Right lobe of liver (tissue), 6 donors: Measurements from ENCODE around the gene WDR20. TPM values are rescaled to one million over a fixed set of nuclear protein-coding genes. Genes with fewer than 3 reads are reported as not detected.
A peak's percentile ranks its signal among the peaks of the same experiment; 100 is the strongest.

Experiments used
- ATAC-seq, 4 donors: fragments of 200-7000 bp; cut with Tn5 transposase; one replicate each; pipeline ENCODE4 v1.9.1; 2020; ENCODE audit warnings: mild to moderate bottlenecking in 4 of 4, moderate library complexity in 4 of 4
- DNase-seq, 3 donors: peaks; one replicate each; pipeline ENCODE4 v3.0.0-alpha.2; 2020
- H3K27ac ChIP-seq, 3 donors: fragments of 200-600 bp; one replicate each; pipeline ENCODE4 v1.8.0; 2022
- H3K27me3 ChIP-seq, 2 donors: fragments of 200-600 bp; one replicate each; pipeline ENCODE4 v1.8.0; 2022
- H3K36me3 ChIP-seq, 4 donors: fragments of 200-600 bp; sonication (generic) in 1 of 4; one replicate each; pipeline versions ENCODE4 v1.5.1 to v1.8.0; 2017 to 2022; ENCODE audit warnings: control low read depth in 1 of 4
- H3K4me1 ChIP-seq, 4 donors: fragments of 200-600 bp; sonication (generic) in 1 of 4; one replicate each; pipeline versions ENCODE4 v1.5.1 to v1.8.0; 2017 to 2022; ENCODE audit warnings: control low read depth in 1 of 4
- H3K4me3 ChIP-seq, 3 donors: fragments of 200-600 bp; one replicate each; pipeline ENCODE4 v1.8.0; 2022
- H3K9me3 ChIP-seq, 4 donors: fragments of 200-600 bp; sonication (generic) in 1 of 4; one replicate each; pipeline versions ENCODE4 v1.5.1 to v1.8.0; 2017 to 2022; ENCODE audit warnings: control low read depth in 1 of 4
- CTCF ChIP-seq, 4 donors: fragments of 200-600 bp in 3 of 4; fragments of 450-650 bp in 1 of 4; IDR thresholded peaks; one replicate each; pipeline versions ENCODE4 v1.5.1 to v1.8.0; 2016 to 2022; ENCODE audit warnings: antibody characterized with exemption in 4 of 4, mild to moderate bottlenecking in 2 of 4
- POLR2A ChIP-seq: fragments of 450-650 bp; IDR thresholded peaks from one replicate; pipeline ENCODE4 v1.6.1; 2017; ENCODE audit warnings: antibody characterized with exemption, mild to moderate bottlenecking
- WGBS: methylation state at CpG from one replicate; pipeline ENCODE4 v1.1.6; 2018; ENCODE audit warnings: low coverage, low lambda C conversion rate; ENCODE audit not compliant: insufficient coverage; ENCODE audit errors: missing lambda C conversion rate; 5-methylcytosine and 5-hydroxymethylcytosine counted together
- intact Hi-C, 2 donors: fragments of 100-400 bp; cut with DNase I; formaldehyde crosslinking; loops; one replicate each; pipeline versions ENCODE4 v1.11.2 to v1.14.1; 2022
- total RNA-seq, 6 experiments: library from RNA; depleted of rRNA in 2 of 6; stranded (reverse); fragments of >200 nt in 2 of 6; fragmentation: NEBNext Ultra II Directional in 3 of 6; extraction: Animal tissue kit (Norgen Biotek cat#: 25700) in 3 of 6; gene quantifications; one replicate each; pipeline versions ENCODE4 v1.1.0 to v1.2.4, GENCODE V29; 2016 to 2023
- donor health status: DM: no; HTN: yes; CAD: no.
- donor health status: DM: no; HTN: no; CAD: no.
- donor health status: DM: no; HTN: no; CAD: no.
- donor health status: DM: no; HTN: yes; CAD: no.
- donor health status: DM: no; HTN: yes; CAD: no.

The WDR20 gene
- total RNA-seq, 6 experiments from 2014 or later, result 6.3 to 14.7 (median 12.4) TPM

DNA sequence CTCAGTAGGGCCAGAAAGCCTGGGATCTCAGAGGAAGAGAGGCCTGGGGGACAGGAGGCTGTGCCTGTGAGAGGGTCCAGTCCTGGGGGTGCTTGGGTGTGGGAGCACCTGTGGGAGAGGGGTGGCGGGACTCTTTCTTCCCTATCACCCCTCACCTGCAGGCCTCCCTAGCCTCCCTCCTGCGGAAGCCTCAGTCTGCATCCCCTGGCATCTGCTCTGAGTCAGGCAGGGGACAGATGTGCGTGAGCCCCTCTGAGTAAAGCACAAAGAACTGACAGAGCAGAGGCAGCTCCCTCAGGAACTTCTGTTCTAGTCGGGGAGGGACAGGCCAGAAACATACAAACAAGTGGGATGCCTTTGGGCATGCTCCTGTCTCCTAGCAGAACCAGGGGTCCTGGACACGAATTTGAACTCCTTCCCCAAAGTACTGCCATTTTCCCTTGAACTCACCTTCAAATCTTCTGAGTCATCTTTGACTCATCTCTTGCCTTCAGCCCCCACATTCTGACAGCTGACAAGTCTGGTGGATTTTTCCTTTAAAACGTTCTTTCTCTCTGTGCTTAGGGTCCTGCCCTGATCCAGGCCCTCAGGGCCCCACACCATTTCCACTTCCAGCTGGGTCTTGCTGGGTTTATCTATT lies 44.3 kb upstream of the WDR20 start:
- Histone ChIP-seq H3K27ac (no peak overlapping the region), H3K36me3 (no peaks in the 10 kb centered on the region), H3K9me3 (no peaks in the 10 kb centered on the region), H3K27me3 (no peaks in the 10 kb centered on the region), H3K4me3 (no peak overlapping the region), H3K4me1 (no peaks in the 10 kb centered on the region)
- intact Hi-C loops, result loop anchor here in 1 of 2 donors (5.0 to 10.0 kb wide), 2 partner anchors 48 to 391 kb away; no protein-coding TSS in a partner anchor
- 77% methylated on average over 1 of the region's 6 CpGs for WGBS
- DNase-seq, result peak in 1 of 3 donors; percentile 40
- ATAC-seq, result no peak
- no peak for TF ChIP-seq POLR2A
- TF ChIP-seq CTCF (IDR thresholded peaks at IDR 0.05), result no peak

DNA sequence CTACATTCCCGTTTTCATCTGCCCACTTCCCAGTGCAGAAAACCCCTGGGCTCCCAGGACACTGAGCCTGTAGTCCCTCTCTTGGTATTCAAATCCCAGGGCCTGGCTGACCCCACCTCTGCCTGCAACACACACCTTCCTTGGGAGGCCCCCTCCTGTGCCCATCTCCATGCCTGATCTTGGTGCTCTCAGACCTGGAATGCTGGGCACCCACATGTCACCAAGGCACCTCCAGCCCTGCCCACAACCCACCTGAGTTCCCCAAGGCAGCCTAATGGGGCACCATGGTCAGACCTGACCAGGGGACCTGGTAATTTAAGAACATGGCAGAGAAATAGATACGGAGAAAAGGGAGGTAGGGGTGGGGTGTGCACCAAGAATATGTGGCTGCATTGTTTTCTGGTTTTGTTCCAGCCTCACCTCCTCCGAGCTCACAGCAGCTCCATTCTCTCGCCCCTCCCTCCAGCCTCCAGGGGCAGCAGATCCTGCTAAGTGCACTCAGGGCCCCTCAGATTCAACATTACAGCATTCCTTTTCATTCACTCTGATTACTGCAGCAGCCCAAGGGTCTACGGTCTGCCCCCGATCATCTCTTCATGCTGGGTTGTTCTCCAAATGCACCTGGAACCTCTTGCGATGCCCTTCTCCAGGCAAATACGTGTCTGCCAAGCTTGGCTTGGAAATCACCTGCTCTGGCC lies 43.7 kb upstream of the WDR20 start:
- H3K27me3 ChIP-seq, result no peaks in the 10 kb centered on the region
- no peaks in the 10 kb centered on the region for H3K4me1 ChIP-seq
- no peaks in the 10 kb centered on the region for H3K36me3 ChIP-seq
- no peak overlapping the region for H3K4me3 ChIP-seq
- DNase-seq (no peak), ATAC-seq (peak in 1 of 4 donors; percentile 14)
- TF ChIP-seq CTCF (IDR thresholded peaks at IDR 0.05), result no peak
- no peak for TF ChIP-seq POLR2A
- no peaks in the 10 kb centered on the region for H3K9me3 ChIP-seq
- 49% methylated on average over 8 of the region's 8 CpGs for WGBS
- no peak overlapping the region for H3K27ac ChIP-seq
- intact Hi-C loops, result loop anchor here in 1 of 2 donors (5.0 to 10.0 kb wide), 2 partner anchors 49 to 391 kb away; no protein-coding TSS in a partner anchor

- Histone ChIP-seq H3K4me1 (no peaks in the 10 kb centered on the region), H3K27me3 (no peaks in the 10 kb centered on the region), H3K4me3 (no peak overlapping the region), H3K9me3 (no peaks in the 10 kb centered on the region), H3K27ac (no peak overlapping the region), H3K36me3 (no peaks in the 10 kb centered on the region)
- 24% methylated on average over 11 of the region's 12 CpGs for WGBS
- DNase-seq, result peak; percentile 83 to 84 (median 83)
- TF ChIP-seq CTCF (IDR thresholded peaks at IDR 0.05) (peak; percentile 76 to 90 (median 83)), POLR2A (no peak)
- intact Hi-C loops, result loop anchor here in 1 of 2 donors (5.0 to 10.0 kb wide), 2 partner anchors 49 to 392 kb away; no protein-coding TSS in a partner anchor
- peak; percentile 91 to 94 (median 92) for ATAC-seq
Observed at GRCh38 chr14:102096569-102097188, 43.0 kb upstream of the WDR20 start.

DNA sequence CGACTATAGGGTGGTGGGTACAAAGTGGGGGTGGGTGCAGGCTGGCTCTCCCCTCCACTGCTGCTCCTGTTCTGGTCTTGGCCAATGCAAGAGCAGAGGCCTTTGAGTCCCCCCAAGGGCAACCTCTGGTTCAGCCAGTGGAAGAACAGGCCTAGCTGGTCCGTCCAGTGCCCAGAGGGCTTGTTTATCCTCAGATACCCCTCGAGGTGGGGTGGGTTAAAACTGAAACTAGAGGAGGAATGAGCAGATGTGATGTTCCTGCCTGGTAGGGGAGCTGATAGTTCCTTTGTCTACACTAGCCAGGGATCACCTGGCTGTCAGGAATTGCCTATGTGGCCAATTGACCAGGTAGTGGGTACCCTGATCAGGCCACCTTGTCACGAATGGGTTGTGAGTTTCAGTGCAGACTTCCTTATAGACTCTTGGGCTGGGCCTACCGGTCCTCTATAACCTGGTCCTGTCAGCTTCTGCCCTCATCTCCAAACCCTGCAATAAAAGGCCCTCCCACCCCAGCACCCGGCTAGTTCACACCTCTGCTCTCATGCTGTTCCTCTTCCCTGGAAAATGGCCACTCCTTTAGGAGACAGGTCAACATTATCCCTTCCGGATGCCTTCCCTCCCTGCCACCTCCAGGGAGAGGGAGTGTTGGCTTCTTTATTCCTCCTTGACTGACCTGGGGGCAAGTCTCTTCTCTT lies 42.1 kb upstream of the WDR20 start:
- Histone ChIP-seq H3K4me3 (no peak overlapping the region), H3K9me3 (no peaks in the 10 kb centered on the region), H3K27me3 (no peaks in the 10 kb centered on the region), H3K36me3 (no peaks in the 10 kb centered on the region), H3K27ac (no peak overlapping the region), H3K4me1 (no peaks in the 10 kb centered on the region)
- ATAC-seq (no peak), DNase-seq (no peak)
- intact Hi-C loops, result loop anchor here in 1 of 2 donors (5.0 to 10.0 kb wide), 2 partner anchors 50 to 393 kb away; no protein-coding TSS in a partner anchor
- 49% methylated on average over 3 of the region's 7 CpGs for WGBS
- no peak for TF ChIP-seq POLR2A
- no peak for TF ChIP-seq CTCF (IDR thresholded peaks at IDR 0.05)
